HG02885 (cell line): Measurements from ENCODE around the gene PSIP1.
"Not testable (repeated sequence)": the region's sequence is repeated elsewhere in the genome, so short reads cannot be mapped to it uniquely, and the experiment has no call there.

Experiments used
- ATAC-seq: cut with Tn5 transposase; IDR thresholded peaks from one replicate; pipeline ENCODE4 v1.9.1; 2021; ENCODE audit warnings: mild to moderate bottlenecking; ENCODE audit not compliant: unreplicated experiment, poor library complexity

PSIP1 gene

GRCh38 chr9:15442264-15442663 is 68.5 kb downstream of the PSIP1 start:
- not testable (repeated sequence) for ATAC-seq

- not testable (repeated sequence) for ATAC-seq
Measured at GRCh38 chr9:15441841-15442240, 68.9 kb downstream of the PSIP1 start.

GRCh38 chr9:15438891-15439290 is 71.9 kb downstream of the PSIP1 start:
- ATAC-seq = no peak

- ATAC-seq = peak; percentile 66
Measured at GRCh38 chr9:15433661-15434060, 77.1 kb downstream of the PSIP1 start.

- ATAC-seq = no peak
Measured at GRCh38 chr9:15433191-15433590, 77.6 kb downstream of the PSIP1 start.

GRCh38 chr9:15430920-15431844 is 79.6 kb downstream of the PSIP1 start:
- ATAC-seq = no peak

- not testable (repeated sequence) for ATAC-seq
Measured at GRCh38 chr9:15427702-15428101, 83.1 kb downstream of the PSIP1 start.

- ATAC-seq = peak; percentile 51
Measured at GRCh38 chr9:15426019-15426418, 84.8 kb downstream of the PSIP1 start.

- ATAC-seq = peak; percentile 4
Measured at GRCh38 chr9:15423231-15423985, 87.4 kb downstream of the PSIP1 start.

GRCh38 chr9:15422372-15423230 is 88.2 kb downstream of the PSIP1 start, which contains the start of gene SNAPC3:
SNAPC3 (plus strand) TSS chr9:15422876; CDS start chr9:15422880, 4 bp downstream.
- ATAC-seq = peak; percentile 95

GRCh38 chr9:15421990-15422371 is 88.8 kb downstream of the PSIP1 start:
- no peak for ATAC-seq

GRCh38 chr9:15421532-15421931 is 89.2 kb downstream of the PSIP1 start:
- no peak for ATAC-seq

GRCh38 chr9:15420796-15421195 is 90.0 kb downstream of the PSIP1 start:
- no peak for ATAC-seq

GRCh38 chr9:15417626-15418025 is 93.1 kb downstream of the PSIP1 start:
- ATAC-seq = no peak

GRCh38 chr9:15416880-15417279 is 93.9 kb downstream of the PSIP1 start:
- no peak for ATAC-seq
